ENCODE measurements around the gene SFTPA2. TPM values are rescaled to one million over a fixed set of nuclear protein-coding genes. Genes with fewer than 3 reads are reported as not detected.

SFTPA2 gene
- 14,717 TPM for total RNA-seq
- long read RNA-seq, transcript SFTPA2-202 (5 exons, 815 nt) = minor isoform, 74 of 13,919 reads
- long read RNA-seq, transcript SFTPA2-201 (6 exons, 2,189 nt) = major isoform, 5,968 of 13,919 reads
- long read RNA-seq, transcript SFTPA2-203 (6 exons, 726 nt) = minor isoform, 63 of 13,919 reads
- long read RNA-seq, transcript SFTPA2-204 (2 exons, 644 nt) = minor isoform, 7 of 13,919 reads
- long read RNA-seq, partial matches to known transcripts = 1,339 of 13,919 reads
- long read RNA-seq, other reads (novel, unspliced or antisense) = 6,468 of 13,919 reads

GRCh38 chr10:79560160-79560709 lies at the start of gene SFTPA2:
SFTPA2 (minus strand) TSS chr10:79560407; CDS start chr10:79559483, 924 bp downstream.
- ATAC-seq (peak; percentile 66 to 70), DNase-seq (peak; percentile 58)
- peaks cover 7% of the 10 kb centered on the region for H3K4me1 ChIP-seq
- no peaks in the 10 kb centered on the region for H3K9me3 ChIP-seq
- intact Hi-C loops (cut with DNase I) = no loop called here
- H3K27me3 ChIP-seq (ENCODE audit: low read depth) = peaks cover 5% of the 10 kb centered on the region
- H3K36me3 ChIP-seq = no peaks in the 10 kb centered on the region
- H3K4me3 ChIP-seq = peak within 1 kb of the TSS; percentile 49
- no peak for TF ChIP-seq CTCF (IDR thresholded peaks at IDR 0.05)
- H3K27ac ChIP-seq = peak within 1 kb of the TSS; percentile 79

DNA sequence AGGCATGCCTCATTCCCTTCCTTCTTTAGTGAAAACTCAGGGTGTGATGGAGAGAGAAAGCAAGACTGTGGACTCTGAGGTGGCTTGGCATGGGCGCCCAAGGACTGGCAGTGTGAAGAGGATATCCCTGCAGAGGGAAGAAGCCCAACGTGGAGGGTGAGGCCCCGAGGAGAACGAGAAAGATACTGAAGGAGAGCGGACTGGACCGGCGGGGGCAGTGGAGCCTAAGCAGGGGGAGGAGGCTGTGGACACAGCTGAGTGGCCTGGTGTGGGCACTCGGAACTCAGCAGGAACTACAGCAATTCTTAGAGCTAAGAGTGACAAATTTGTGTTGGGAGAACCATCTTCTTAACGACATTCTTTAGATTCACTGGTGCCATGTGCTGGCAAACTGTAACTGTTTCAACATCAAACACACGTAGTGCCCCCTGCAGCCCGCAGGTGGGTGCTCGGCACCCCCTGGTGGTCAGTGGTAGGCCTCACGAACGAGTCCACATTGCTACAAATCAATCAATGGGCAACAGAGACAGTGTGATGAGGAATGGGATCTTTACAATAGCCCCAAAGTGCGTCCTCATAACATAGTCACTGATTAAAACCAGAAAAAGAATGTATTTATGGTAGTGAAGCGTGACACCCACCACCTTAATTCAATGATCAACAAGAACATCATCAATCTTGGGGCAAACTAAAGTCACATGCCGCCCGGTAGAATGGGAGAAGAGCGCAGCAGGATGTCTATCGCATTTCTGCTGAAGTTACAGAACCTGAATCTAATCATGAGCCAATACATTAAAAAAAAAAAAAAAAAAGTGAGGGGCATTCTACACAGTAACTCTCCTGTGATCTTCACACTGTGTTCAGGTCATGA lies 48.5 kb upstream of the SFTPA2 start:
- Histone ChIP-seq H3K27ac (no peak overlapping the region), H3K4me3 (no peak overlapping the region), H3K9me3 (no peaks in the 10 kb centered on the region), H3K36me3 (no peaks in the 10 kb centered on the region), H3K4me1 (peaks cover 8% of the 10 kb centered on the region), H3K27me3 (ENCODE audit: low read depth) (no peaks in the 10 kb centered on the region)
- peak; percentile 59 for TF ChIP-seq CTCF (IDR thresholded peaks at IDR 0.05)
- DNase-seq (no peak), ATAC-seq (peak; percentile 32 to 34)
- intact Hi-C loops (cut with DNase I) = no loop called here

DNA sequence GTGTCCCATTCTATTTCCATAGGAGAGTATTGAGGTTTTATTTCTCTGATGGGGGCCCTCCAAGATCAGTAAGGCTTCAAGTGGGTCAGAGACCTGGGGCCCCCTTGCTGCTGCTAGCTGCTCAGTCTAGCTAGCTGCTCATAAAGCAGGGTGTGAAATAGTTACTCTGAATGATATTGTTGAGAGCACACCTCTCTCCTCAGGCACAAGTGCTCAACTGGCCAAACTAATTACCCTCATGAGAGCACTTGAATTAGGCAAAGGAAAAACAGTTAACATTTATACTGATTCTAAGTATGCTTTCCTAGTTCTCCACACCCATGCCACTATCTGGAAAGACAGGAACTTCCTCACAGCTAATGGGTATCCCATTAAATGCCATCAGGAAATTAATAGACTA lies 45.1 kb upstream of the SFTPA2 start:
- no peak overlapping the region for H3K4me3 ChIP-seq
- H3K27ac ChIP-seq = no peak overlapping the region
- TF ChIP-seq CTCF (IDR thresholded peaks at IDR 0.05) = no peak
- no peaks in the 10 kb centered on the region for H3K36me3 ChIP-seq
- H3K27me3 ChIP-seq (ENCODE audit: low read depth) = no peaks in the 10 kb centered on the region
- peaks cover 8% of the 10 kb centered on the region for H3K4me1 ChIP-seq
- intact Hi-C loops (cut with DNase I) = no loop called here
- ATAC-seq (peak in 1 of 2 donors; percentile 54), DNase-seq (no peak)
- peaks cover 5% of the 10 kb centered on the region for H3K9me3 ChIP-seq

- H3K9me3 ChIP-seq = peaks cover 5% of the 10 kb centered on the region
- ATAC-seq (no peak), DNase-seq (no peak)
- H3K27ac ChIP-seq = no peak overlapping the region
- intact Hi-C loops (cut with DNase I) = no loop called here
- H3K36me3 ChIP-seq = no peaks in the 10 kb centered on the region
- no peaks in the 10 kb centered on the region for H3K27me3 ChIP-seq (ENCODE audit: low read depth)
- no peak overlapping the region for H3K4me3 ChIP-seq
- no peak for TF ChIP-seq CTCF (IDR thresholded peaks at IDR 0.05)
- H3K4me1 ChIP-seq = peaks cover 8% of the 10 kb centered on the region
These were observed 44.1 kb upstream of the SFTPA2 start for GRCh38 chr10:79604294-79604693.

GRCh38 chr10:79602953-79603352 lies 42.7 kb upstream of the SFTPA2 start:
- ATAC-seq (no peak), DNase-seq (no peak)
- TF ChIP-seq CTCF (IDR thresholded peaks at IDR 0.05) = no peak
- intact Hi-C loops (cut with DNase I) = no loop called here
- H3K4me3 ChIP-seq = no peak overlapping the region
- H3K4me1 ChIP-seq = peaks cover 8% of the 10 kb centered on the region
- no peaks in the 10 kb centered on the region for H3K27me3 ChIP-seq (ENCODE audit: low read depth)
- H3K36me3 ChIP-seq = no peaks in the 10 kb centered on the region
- H3K9me3 ChIP-seq = peaks cover 5% of the 10 kb centered on the region
- no peak overlapping the region for H3K27ac ChIP-seq
